ENCODE data around the gene EIF3L.

The EIF3L gene

GRCh38 chr22:37893583-37893983 lies 44.4 kb downstream of the EIF3L start:
- Histone ChIP-seq H3K9me3 (ENCODE audit: insufficient read depth, low read length, severe bottlenecking) (no peaks in the 10 kb centered on the region), H3K79me2 (ENCODE audit: insufficient read depth, low read length) (no peaks in the 10 kb centered on the region), H2AFZ (ENCODE audit: low read depth, low read length) (no peak overlapping the region), H3K4me2 (ENCODE audit: insufficient read depth, low read length) (no peak overlapping the region), H3K9ac (ENCODE audit: low read depth, low read length) (no peak overlapping the region), H4K20me1 (ENCODE audit: insufficient read depth, low read length) (peaks cover 3% of the 10 kb centered on the region; the same call in 1 of the 2 replicates), H3K4me1 (ENCODE audit: insufficient read depth, low read length) (peaks cover 7% of the 10 kb centered on the region), H3K4me3 (ENCODE audit: low read depth in 1 of 2, low read length in 2 of 2) (no peak overlapping the region), H3K27me3 (ENCODE audit: insufficient read depth, low read length, poor library complexity) (no peaks in the 10 kb centered on the region), H3K36me3 (ENCODE audit: insufficient read depth, low read length) (peaks cover 38% of the 10 kb centered on the region), H3K27ac (ENCODE audit: low read length) (no peak overlapping the region)
- TF ChIP-seq CTCF (IDR thresholded peaks at IDR 0.05; ENCODE audit: borderline replicate concordance, extremely low read depth, low read length, poor library complexity, severe bottlenecking) = no peak
- no peak for TF ChIP-seq EZH2 (IDR thresholded peaks at IDR 0.05; ENCODE audit: borderline replicate concordance, low read depth, low read length, severe bottlenecking)
- DNase-seq (no peak), ATAC-seq (ENCODE audit: insufficient read depth, low read depth) (0 out of 3 replicates have a peak, but pooled peaks have one; percentile 22)

- TF ChIP-seq CTCF (IDR thresholded peaks at IDR 0.05; ENCODE audit: borderline replicate concordance, extremely low read depth, low read length, poor library complexity, severe bottlenecking) = no peak
- TF ChIP-seq EZH2 (IDR thresholded peaks at IDR 0.05; ENCODE audit: borderline replicate concordance, low read depth, low read length, severe bottlenecking) = no peak
- ATAC-seq (ENCODE audit: insufficient read depth, low read depth) = no peak
These were observed 45.9 kb downstream of the EIF3L start for GRCh38 chr22:37894939-37895670.

GRCh38 chr22:37896181-37896592 lies 47.0 kb downstream of the EIF3L start:
- Histone ChIP-seq H3K79me2 (ENCODE audit: insufficient read depth, low read length) (no peaks in the 10 kb centered on the region), H3K9ac (ENCODE audit: low read depth, low read length) (no peak overlapping the region), H3K36me3 (ENCODE audit: insufficient read depth, low read length) (peaks cover 16% of the 10 kb centered on the region), H3K27ac (ENCODE audit: low read length) (0 out of 2 replicates have a peak overlapping the region, but pooled peaks have one; percentile 27), H3K4me2 (ENCODE audit: insufficient read depth, low read length) (no peak overlapping the region), H3K4me1 (ENCODE audit: insufficient read depth, low read length) (peaks cover 7% of the 10 kb centered on the region), H2AFZ (ENCODE audit: low read depth, low read length) (peak overlapping the region; percentile 38; the same call in 1 of the 2 replicates), H3K4me3 (ENCODE audit: low read depth in 1 of 2, low read length in 2 of 2) (no peak overlapping the region), H4K20me1 (ENCODE audit: insufficient read depth, low read length) (peaks cover 3% of the 10 kb centered on the region; the same call in 1 of the 2 replicates), H3K9me3 (ENCODE audit: insufficient read depth, low read length, severe bottlenecking) (no peaks in the 10 kb centered on the region), H3K27me3 (ENCODE audit: insufficient read depth, low read length, poor library complexity) (no peaks in the 10 kb centered on the region)
- TF ChIP-seq EZH2 (IDR thresholded peaks at IDR 0.05; ENCODE audit: borderline replicate concordance, low read depth, low read length, severe bottlenecking) (no peak), CTCF (IDR thresholded peaks at IDR 0.05; ENCODE audit: borderline replicate concordance, extremely low read depth, low read length, poor library complexity, severe bottlenecking) (no peak)
- ATAC-seq (ENCODE audit: insufficient read depth, low read depth) (peak; percentile 61), DNase-seq (peak; percentile 25)

More at GRCh38 chr22:37894939-37895670, 45.9 kb downstream of the EIF3L start:
- Histone ChIP-seq H3K79me2 (ENCODE audit: insufficient read depth, low read length) (no peaks in the 10 kb centered on the region), H3K36me3 (ENCODE audit: insufficient read depth, low read length) (peaks cover 25% of the 10 kb centered on the region), H3K9ac (ENCODE audit: low read depth, low read length) (no peak overlapping the region), H3K4me1 (ENCODE audit: insufficient read depth, low read length) (peaks cover 7% of the 10 kb centered on the region), H3K9me3 (ENCODE audit: insufficient read depth, low read length, severe bottlenecking) (no peaks in the 10 kb centered on the region), H2AFZ (ENCODE audit: low read depth, low read length) (no peak overlapping the region), H3K4me3 (ENCODE audit: low read depth in 1 of 2, low read length in 2 of 2) (no peak overlapping the region), H3K27me3 (ENCODE audit: insufficient read depth, low read length, poor library complexity) (no peaks in the 10 kb centered on the region), H3K4me2 (ENCODE audit: insufficient read depth, low read length) (no peak overlapping the region), H3K27ac (ENCODE audit: low read length) (no peak overlapping the region), H4K20me1 (ENCODE audit: insufficient read depth, low read length) (peaks cover 3% of the 10 kb centered on the region; the same call in 1 of the 2 replicates)
- DNase-seq = no peak

Measured in DND-41 (cell line).